Esophagus muscularis mucosa (tissue), 4 donors: ENCODE measurements around the gene MAPKAP1. TPM values are rescaled to one million over a fixed set of nuclear protein-coding genes. Genes with fewer than 3 reads are reported as not detected.

ENCODE experiments used
- DNase-seq: peaks from one replicate; pipeline ENCODE4 v3.0.0-alpha.2; 2017; ENCODE audit errors: extremely low spot score
- H3K27ac ChIP-seq, 4 donors: fragments of 200-600 bp; sonication (generic); replicated peaks in 1 of 4; 1 replicate in 3 of 4; 2 replicates in 1 of 4; pipeline ENCODE4 v1.5.1; 2016 to 2019; ENCODE audit warnings: mild to moderate bottlenecking in 1 of 4
- H3K27me3 ChIP-seq, 4 donors: fragments of 200-600 bp; sonication (generic); one replicate each; pipeline versions ENCODE4 v1.5.1 to v1.6.0; 2016 to 2019
- H3K36me3 ChIP-seq, 4 donors: fragments of 200-600 bp; sonication (generic); one replicate each; pipeline ENCODE4 v1.5.1; 2016 to 2019
- H3K4me1 ChIP-seq, 4 donors: fragments of 200-600 bp; sonication (generic); one replicate each; pipeline ENCODE4 v1.5.1; 2016 to 2019
- H3K4me3 ChIP-seq, 4 donors: fragments of 200-600 bp; sonication (generic); 1 replicate in 2 of 4; 2 replicates in 2 of 4; pipeline ENCODE4 v1.5.1; 2016 to 2019; ENCODE audit warnings: mild to moderate bottlenecking in 4 of 4, moderate library complexity in 1 of 4
- H3K9me3 ChIP-seq, 4 donors: fragments of 200-600 bp; sonication (generic); 1 replicate in 3 of 4; 2 replicates in 1 of 4; pipeline ENCODE4 v1.5.1; 2016 to 2019
- CTCF ChIP-seq, 3 experiments: fragments of 200-600 bp in 2 of 3; fragments of 450-650 bp in 1 of 3; sonication (generic) in 2 of 3; IDR thresholded peaks; one replicate each; pipeline ENCODE4 v1.5.1; 2017 to 2019; ENCODE audit warnings: antibody characterized with exemption in 3 of 3, mild to moderate bottlenecking in 2 of 3, moderate library complexity in 1 of 3
- EP300 ChIP-seq: sonication (generic); formaldehyde crosslinking; IDR thresholded peaks from one replicate; pipeline ENCODE4 v1.6.1; 2017; ENCODE audit warnings: antibody characterized with exemption
- POLR2A ChIP-seq: fragments of 450-650 bp; IDR thresholded peaks from one replicate; pipeline ENCODE4 v1.6.1; 2017; ENCODE audit warnings: antibody characterized with exemption, moderate library complexity, mild to moderate bottlenecking, low read depth
- POLR2AphosphoS5 ChIP-seq, 2 donors: sonication (generic); formaldehyde crosslinking; IDR thresholded peaks; one replicate each; pipeline ENCODE4 v1.6.1; 2017; ENCODE audit warnings: antibody characterized with exemption in 2 of 2
- WGBS: methylation state at CpG from one replicate; pipeline ENCODE4 v1.1.5; 2018; 5-methylcytosine and 5-hydroxymethylcytosine counted together
- intact Hi-C: fragments of 100-400 bp; cut with DNase I; formaldehyde crosslinking; loops from one replicate; pipeline ENCODE4 v1.15.1; 2023
- total RNA-seq, 4 donors: library from RNA; depleted of rRNA; stranded (reverse); fragments of >200 nt; gene quantifications; one replicate each; pipeline versions ENCODE4 v1.1.0 to v1.2.1, GENCODE V29; 2016

MAPKAP1 gene
- total RNA-seq, 4 donors from 2014 or later, result 84.3 to 103 (median 93.4) TPM

- Histone ChIP-seq H3K36me3 (no peaks in the 10 kb centered on the region), H3K4me1 (peaks cover 0 to 12% (median 9%) of the 10 kb centered on the region in 4 donors), H3K27me3 (no peaks in the 10 kb centered on the region), H3K4me3 (no peak overlapping the region), H3K27ac (no peak overlapping the region), H3K9me3 (no peaks in the 10 kb centered on the region)
- TF ChIP-seq CTCF (IDR thresholded peaks at IDR 0.05) (no peak), POLR2AphosphoS5 (IDR thresholded peaks at IDR 0.05) (no peak), EP300 (no peak), POLR2A (no peak)
- WGBS, result 87% methylated on average over 5 of the region's 5 CpGs
- intact Hi-C loops, result no loop called here
- DNase-seq, result peak; percentile 64
These were observed 213.6 kb downstream of the MAPKAP1 start for GRCh38 chr9:125493384-125493783.

- Histone ChIP-seq H3K36me3 (no peaks in the 10 kb centered on the region), H3K9me3 (no peaks in the 10 kb centered on the region), H3K27me3 (no peaks in the 10 kb centered on the region), H3K4me1 (peaks cover 0 to 6% (median 3%) of the 10 kb centered on the region in 4 donors), H3K27ac (no peak overlapping the region), H3K4me3 (no peak overlapping the region)
- no peak for TF ChIP-seq POLR2AphosphoS5 (IDR thresholded peaks at IDR 0.05)
- no peak for TF ChIP-seq POLR2A
- no peak for TF ChIP-seq CTCF (IDR thresholded peaks at IDR 0.05)
- no peak for TF ChIP-seq EP300
- WGBS, result 85% methylated on average over 2 of the region's 2 CpGs
- peak; percentile 26 for DNase-seq
- intact Hi-C loops, result no loop called here
These were observed 214.3 kb downstream of the MAPKAP1 start for GRCh38 chr9:125492719-125493118.

DNA sequence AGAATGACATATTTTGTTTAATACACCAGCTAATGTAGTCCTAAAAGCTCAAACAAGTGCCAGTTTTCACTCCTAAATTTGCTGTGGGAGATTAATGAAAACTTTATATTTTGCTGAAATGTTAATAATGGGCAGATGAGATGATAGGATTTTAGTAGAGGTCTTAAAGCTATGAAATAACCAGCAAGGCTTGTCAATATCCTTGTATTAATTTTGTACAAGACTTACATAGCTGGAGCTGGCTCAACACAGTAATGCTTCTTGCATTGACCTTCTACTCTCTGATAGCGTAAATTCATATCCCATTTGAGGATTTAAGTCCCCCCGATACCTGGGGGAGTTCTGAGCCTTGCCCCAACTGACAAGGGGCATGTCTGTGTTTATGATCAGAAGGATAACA, 219.2 kb downstream of the MAPKAP1 start:
- 92% methylated on average over 2 of the region's 2 CpGs for WGBS
- Histone ChIP-seq H3K4me1 (peaks cover 28 to 43% (median 41%) of the 10 kb centered on the region in 4 donors), H3K27me3 (no peaks in the 10 kb centered on the region), H3K4me3 (no peak overlapping the region), H3K9me3 (no peaks in the 10 kb centered on the region), H3K36me3 (no peaks in the 10 kb centered on the region), H3K27ac (no peak overlapping the region)
- intact Hi-C loops, result loop anchor here (5.0 to 10.0 kb wide), 2 partner anchors 74 to 217 kb away; partner anchors contain the start of gene MAPKAP1
- TF ChIP-seq EP300, result no peak
- TF ChIP-seq POLR2AphosphoS5 (IDR thresholded peaks at IDR 0.05), result no peak
- no peak for TF ChIP-seq POLR2A
- no peak for TF ChIP-seq CTCF (IDR thresholded peaks at IDR 0.05)
- DNase-seq, result peak; percentile 47

DNA sequence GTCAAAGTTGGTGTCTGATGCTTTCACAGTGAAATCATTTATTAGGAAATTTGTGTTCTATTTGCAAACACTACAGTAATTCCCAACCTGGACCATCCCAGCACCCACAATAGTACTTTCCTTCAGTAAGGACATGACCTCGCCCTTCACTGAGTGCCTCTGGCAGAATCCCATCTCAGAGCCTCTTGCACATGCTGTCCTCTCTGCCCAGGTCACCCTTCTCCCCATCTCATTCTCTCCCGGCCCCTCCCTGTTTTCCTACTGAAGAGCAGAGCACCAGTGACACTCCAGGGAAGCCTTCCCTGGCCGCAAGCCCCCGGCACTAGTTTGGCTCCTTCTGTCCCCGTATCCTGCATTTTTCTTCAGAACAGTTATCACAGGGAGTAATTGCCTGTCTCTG, 220.4 kb downstream of the MAPKAP1 start:
- Histone ChIP-seq H3K4me1 (peaks cover 28 to 46% (median 41%) of the 10 kb centered on the region in 4 donors), H3K27me3 (no peaks in the 10 kb centered on the region), H3K36me3 (peaks cover 0 to 2% (median under 1%) of the 10 kb centered on the region in 4 donors), H3K27ac (peak overlapping the region; percentile 29 to 80 (median 55)), H3K9me3 (no peaks in the 10 kb centered on the region), H3K4me3 (no peak overlapping the region)
- peak; percentile 91 for DNase-seq
- intact Hi-C loops, result loop anchor here (5.0 to 10.0 kb wide), 2 partner anchors 76 to 218 kb away; partner anchors contain the start of gene MAPKAP1
- WGBS, result 60% methylated on average over 5 of the region's 5 CpGs
- peak; percentile 30 to 41 for TF ChIP-seq POLR2AphosphoS5 (IDR thresholded peaks at IDR 0.05)
- TF ChIP-seq EP300, result no peak

DNA sequence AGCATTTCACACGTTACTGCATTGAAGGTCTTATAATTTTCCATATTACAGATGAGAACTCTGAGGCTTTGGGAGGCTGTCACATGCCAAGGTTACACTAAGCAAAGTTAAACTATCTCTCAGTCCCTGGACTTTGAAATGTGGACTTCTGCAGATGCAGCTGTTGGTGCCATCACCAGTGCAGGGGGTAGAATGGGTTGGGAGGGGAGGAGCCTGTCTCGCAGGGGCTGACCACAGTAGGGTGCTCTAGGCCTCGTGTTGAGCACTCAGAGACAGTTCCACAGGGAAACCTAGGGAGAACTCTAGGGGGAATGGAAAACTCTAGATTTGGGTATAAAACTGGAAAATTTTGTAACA, 220.9 kb downstream of the MAPKAP1 start:
- Histone ChIP-seq H3K27ac (peak overlapping the region; percentile 29 to 80 (median 55)), H3K36me3 (peaks cover 0 to 7% (median 3%) of the 10 kb centered on the region in 4 donors), H3K9me3 (no peaks in the 10 kb centered on the region), H3K4me1 (peaks cover 28 to 46% (median 41%) of the 10 kb centered on the region in 4 donors), H3K4me3 (no peak overlapping the region), H3K27me3 (no peaks in the 10 kb centered on the region)
- 77% methylated on average over 3 of the region's 3 CpGs for WGBS
- DNase-seq, result peak; percentile 90
- no peak for TF ChIP-seq EP300
- intact Hi-C loops, result loop anchor here (5.0 to 10.0 kb wide), 2 partner anchors 76 to 219 kb away; partner anchors contain the start of gene MAPKAP1
